Activated naive CD8-positive, alpha-beta T cell treated with anti-CD3 and anti-CD28 coated beads for 36 hours (primary cell): ENCODE data around the gene PPIF. TPM values are rescaled to one million over a fixed set of nuclear protein-coding genes. Genes with fewer than 3 reads are reported as not detected.
A peak's percentile ranks its signal among the peaks of the same experiment; 100 is the strongest.

ENCODE experiments used
- DNase-seq: peaks from one replicate; pipeline ENCODE4 v3.0.0; 2021
- H3K27ac Mint-ChIP-seq: one replicate; pipeline ENCODE4 v1.8.0; 2022; ENCODE audit warnings: mild to moderate bottlenecking, moderate library complexity, mixed read lengths
- H3K27me3 Mint-ChIP-seq: one replicate; pipeline ENCODE4 v1.8.0; 2022; ENCODE audit warnings: mild to moderate bottlenecking, mixed read lengths
- H3K36me3 Mint-ChIP-seq: one replicate; pipeline ENCODE4 v1.8.0; 2021; ENCODE audit warnings: mild to moderate bottlenecking, mixed read lengths
- H3K4me1 Mint-ChIP-seq: one replicate; pipeline ENCODE4 v1.8.0; 2021; ENCODE audit warnings: mixed read lengths
- H3K4me3 Mint-ChIP-seq: one replicate; pipeline ENCODE4 v1.8.0; 2022; ENCODE audit warnings: mild to moderate bottlenecking, moderate library complexity, mixed read lengths
- H3K9me3 Mint-ChIP-seq: one replicate; pipeline ENCODE4 v1.8.0; 2022; ENCODE audit warnings: mixed read lengths
- total RNA-seq, 2 experiments: library from RNA; stranded (reverse); gene quantifications; one replicate each; pipeline ENCODE4 v1.2.3, GENCODE V29; 2021

The PPIF gene
- total RNA-seq, 2 experiments from 2014 or later, result 163 to 176 TPM

- H3K36me3 Mint-ChIP-seq, result peaks cover 27% of the 10 kb centered on the region
- no peaks in the 10 kb centered on the region for H3K27me3 Mint-ChIP-seq
- no peak for DNase-seq
- H3K4me1 Mint-ChIP-seq, result peaks cover 25% of the 10 kb centered on the region
- peak overlapping the region; percentile 58 for H3K4me3 Mint-ChIP-seq
- no peaks in the 10 kb centered on the region for H3K9me3 Mint-ChIP-seq
- H3K27ac Mint-ChIP-seq, result peak overlapping the region; percentile 29
Observed at GRCh38 chr10:79346388-79347225, 662 bp upstream of the PPIF start.

- H3K4me3 Mint-ChIP-seq, result peak overlapping the region; percentile 87
- H3K4me1 Mint-ChIP-seq, result peaks cover 28% of the 10 kb centered on the region
- H3K27me3 Mint-ChIP-seq, result no peaks in the 10 kb centered on the region
- H3K9me3 Mint-ChIP-seq, result no peaks in the 10 kb centered on the region
- H3K36me3 Mint-ChIP-seq, result peaks cover 35% of the 10 kb centered on the region
- H3K27ac Mint-ChIP-seq, result peak overlapping the region; percentile 93
- DNase-seq, result peak; percentile 84
Observed at GRCh38 chr10:79347894-79348639, 798 bp downstream of the PPIF start.

GRCh38 chr10:79348640-79348988 is 1.3 kb downstream of the PPIF start:
- DNase-seq, result no peak
- Mint-ChIP-seq H3K4me1 (peaks cover 33% of the 10 kb centered on the region), H3K27ac (peak overlapping the region; percentile 93), H3K36me3 (peaks cover 40% of the 10 kb centered on the region), H3K27me3 (no peaks in the 10 kb centered on the region), H3K4me3 (peak overlapping the region; percentile 87), H3K9me3 (no peaks in the 10 kb centered on the region)

- Mint-ChIP-seq H3K36me3 (peaks cover 45% of the 10 kb centered on the region), H3K4me1 (peaks cover 38% of the 10 kb centered on the region)
Observed at GRCh38 chr10:79349072-79349491, 1.8 kb downstream of the PPIF start.

GRCh38 chr10:79349766-79350406 is 2.6 kb downstream of the PPIF start:
- Mint-ChIP-seq H3K27ac (peak overlapping the region; percentile 25), H3K36me3 (peaks cover 52% of the 10 kb centered on the region), H3K9me3 (no peaks in the 10 kb centered on the region), H3K4me1 (peaks cover 46% of the 10 kb centered on the region), H3K27me3 (no peaks in the 10 kb centered on the region), H3K4me3 (peak overlapping the region; percentile 87)
- no peak for DNase-seq

More at GRCh38 chr10:79349072-79349491, 1.8 kb downstream of the PPIF start:
- DNase-seq, result no peak
- peak overlapping the region; percentile 87 for H3K4me3 Mint-ChIP-seq
- no peaks in the 10 kb centered on the region for H3K27me3 Mint-ChIP-seq
- peak overlapping the region; percentile 93 for H3K27ac Mint-ChIP-seq
- H3K9me3 Mint-ChIP-seq, result no peaks in the 10 kb centered on the region

- no peak overlapping the region for H3K27ac Mint-ChIP-seq
- DNase-seq, result no peak
- H3K27me3 Mint-ChIP-seq, result no peaks in the 10 kb centered on the region
- H3K36me3 Mint-ChIP-seq, result peaks cover 56% of the 10 kb centered on the region
- peaks cover 43% of the 10 kb centered on the region for H3K4me1 Mint-ChIP-seq
- H3K9me3 Mint-ChIP-seq, result no peaks in the 10 kb centered on the region
- no peak overlapping the region for H3K4me3 Mint-ChIP-seq
Observed at GRCh38 chr10:79350407-79351154, 3.3 kb downstream of the PPIF start.

GRCh38 chr10:79351332-79351731 is 4.1 kb downstream of the PPIF start:
- Mint-ChIP-seq H3K36me3 (peaks cover 63% of the 10 kb centered on the region), H3K27ac (no peak overlapping the region), H3K4me1 (peaks cover 47% of the 10 kb centered on the region), H3K9me3 (no peaks in the 10 kb centered on the region), H3K27me3 (no peaks in the 10 kb centered on the region), H3K4me3 (no peak overlapping the region)
- DNase-seq, result no peak

- Mint-ChIP-seq H3K27ac (peak overlapping the region; percentile 61), H3K4me3 (no peak overlapping the region), H3K27me3 (no peaks in the 10 kb centered on the region), H3K4me1 (peaks cover 44% of the 10 kb centered on the region), H3K36me3 (peaks cover 69% of the 10 kb centered on the region), H3K9me3 (no peaks in the 10 kb centered on the region)
- DNase-seq, result no peak
Observed at GRCh38 chr10:79352035-79352877, 5.0 kb downstream of the PPIF start.

- DNase-seq, result no peak
- Mint-ChIP-seq H3K27me3 (no peaks in the 10 kb centered on the region), H3K9me3 (no peaks in the 10 kb centered on the region), H3K4me1 (peaks cover 44% of the 10 kb centered on the region), H3K36me3 (peaks cover 73% of the 10 kb centered on the region), H3K4me3 (no peak overlapping the region), H3K27ac (no peak overlapping the region)
Observed at GRCh38 chr10:79353000-79353406, 5.7 kb downstream of the PPIF start.

- Mint-ChIP-seq H3K4me1 (peaks cover 41% of the 10 kb centered on the region), H3K4me3 (no peak overlapping the region)
- DNase-seq, result no peak
Observed at GRCh38 chr10:79353726-79354125, 6.5 kb downstream of the PPIF start.

GRCh38 chr10:79354141-79354540 is 6.9 kb downstream of the PPIF start:
- Mint-ChIP-seq H3K9me3 (no peaks in the 10 kb centered on the region), H3K27me3 (no peaks in the 10 kb centered on the region), H3K4me1 (peaks cover 37% of the 10 kb centered on the region), H3K4me3 (peak overlapping the region; percentile 40), H3K36me3 (peaks cover 62% of the 10 kb centered on the region), H3K27ac (peak overlapping the region; percentile 76)
- no peak for DNase-seq

More at GRCh38 chr10:79353726-79354125, 6.5 kb downstream of the PPIF start:
- peak overlapping the region; percentile 76 for H3K27ac Mint-ChIP-seq
- H3K27me3 Mint-ChIP-seq, result no peaks in the 10 kb centered on the region
- peaks cover 66% of the 10 kb centered on the region for H3K36me3 Mint-ChIP-seq
- no peaks in the 10 kb centered on the region for H3K9me3 Mint-ChIP-seq

GRCh38 chr10:79354615-79355014 is 7.3 kb downstream of the PPIF start:
- no peak for DNase-seq
- peaks cover 33% of the 10 kb centered on the region for H3K4me1 Mint-ChIP-seq
- H3K9me3 Mint-ChIP-seq, result no peaks in the 10 kb centered on the region
- H3K4me3 Mint-ChIP-seq, result no peak overlapping the region
- H3K27ac Mint-ChIP-seq, result no peak overlapping the region
- peaks cover 57% of the 10 kb centered on the region for H3K36me3 Mint-ChIP-seq
- no peaks in the 10 kb centered on the region for H3K27me3 Mint-ChIP-seq

- Mint-ChIP-seq H3K4me3 (no peak overlapping the region), H3K27ac (peak overlapping the region; percentile 7), H3K4me1 (peaks cover 28% of the 10 kb centered on the region), H3K36me3 (peaks cover 49% of the 10 kb centered on the region), H3K27me3 (no peaks in the 10 kb centered on the region), H3K9me3 (no peaks in the 10 kb centered on the region)
- DNase-seq, result no peak
Observed at GRCh38 chr10:79355420-79356017, 8.2 kb downstream of the PPIF start.
